Measurements from ENCODE around the gene IDE.
A peak's percentile ranks its signal among the peaks of the same experiment; 100 is the strongest.

Gene IDE

GRCh38 chr10:92573798-92574547 is at the start of gene IDE:
Gene IDE (minus strand): TSS chr10:92574093. CDS start chr10:92574019, 74 bp downstream.
- TF ChIP-seq CTCF (IDR thresholded peaks at IDR 0.05; ENCODE audit: low read depth, low read length), result peak; percentile 81
- H3K4me3 ChIP-seq (ENCODE audit: low read depth, low read length), result peak within 1 kb of the TSS; percentile 88

GRCh38 chr10:92619368-92619767 is 45.5 kb upstream of the IDE start:
- H3K4me3 ChIP-seq (ENCODE audit: low read depth, low read length), result no peak overlapping the region
- no peak for TF ChIP-seq CTCF (IDR thresholded peaks at IDR 0.05; ENCODE audit: low read depth, low read length)

GRCh38 chr10:92615515-92615914 is 41.6 kb upstream of the IDE start:
- H3K4me3 ChIP-seq (ENCODE audit: low read depth, low read length), result no peak overlapping the region
- no peak for TF ChIP-seq CTCF (IDR thresholded peaks at IDR 0.05; ENCODE audit: low read depth, low read length)

- H3K4me3 ChIP-seq (ENCODE audit: low read depth, low read length), result no peak overlapping the region
- TF ChIP-seq CTCF (IDR thresholded peaks at IDR 0.05; ENCODE audit: low read depth, low read length), result no peak
Measured at GRCh38 chr10:92604841-92605240, 30.9 kb upstream of the IDE start.

- H3K4me3 ChIP-seq (ENCODE audit: low read depth, low read length), result no peak overlapping the region
- no peak for TF ChIP-seq CTCF (IDR thresholded peaks at IDR 0.05; ENCODE audit: low read depth, low read length)
Measured at GRCh38 chr10:92598321-92598720, 24.4 kb upstream of the IDE start.

- H3K4me3 ChIP-seq (ENCODE audit: low read depth, low read length), result peak overlapping the region; percentile 77; the same call in 1 of the 2 replicates
- TF ChIP-seq CTCF (IDR thresholded peaks at IDR 0.05; ENCODE audit: low read depth, low read length), result no peak
Measured at GRCh38 chr10:92595505-92595904, 21.6 kb upstream of the IDE start.

Measured in WI38 (cell line).